AG10803 (cell line): Measurements from ENCODE around the gene ADM5.
A peak's percentile ranks its signal among the peaks of the same experiment; 100 is the strongest.

Source experiments
- DNase-seq: peaks from one replicate; pipeline ENCODE4 v3.0.0; 2010; ENCODE audit warnings: low read depth
- H3K4me3 ChIP-seq: 2 replicates; pipeline ENCODE4 v1.5.1; 2011; ENCODE audit warnings: mild to moderate bottlenecking, low read length, control low read depth
- CTCF ChIP-seq: conservative IDR thresholded peaks from 2 replicates; pipeline ENCODE4 v1.5.1; 2011; ENCODE audit warnings: mild to moderate bottlenecking, low read length, control low read depth, inconsistent platforms

Gene ADM5

GRCh38 chr19:49682274-49682673, 7.1 kb upstream of the ADM5 start:
- H3K4me3 ChIP-seq = no peak overlapping the region
- DNase-seq = no peak
- TF ChIP-seq CTCF = no peak

GRCh38 chr19:49683814-49684250, 5.6 kb upstream of the ADM5 start:
- no peak for TF ChIP-seq CTCF
- H3K4me3 ChIP-seq = no peak overlapping the region
- no peak for DNase-seq

- peak; percentile 53 for TF ChIP-seq CTCF
- no peak overlapping the region for H3K4me3 ChIP-seq
- no peak for DNase-seq
These were observed 5.0 kb upstream of the ADM5 start for GRCh38 chr19:49684251-49684982.

GRCh38 chr19:49684983-49685553, 4.3 kb upstream of the ADM5 start:
- no peak for TF ChIP-seq CTCF
- DNase-seq = no peak
- H3K4me3 ChIP-seq = no peak overlapping the region

GRCh38 chr19:49685845-49686332, 3.5 kb upstream of the ADM5 start:
- no peak overlapping the region for H3K4me3 ChIP-seq
- TF ChIP-seq CTCF = no peak
- DNase-seq = no peak

GRCh38 chr19:49686503-49687088, 2.8 kb upstream of the ADM5 start:
- DNase-seq = no peak
- TF ChIP-seq CTCF = no peak
- no peak overlapping the region for H3K4me3 ChIP-seq

GRCh38 chr19:49687150-49687549, 2.2 kb upstream of the ADM5 start:
- no peak for TF ChIP-seq CTCF
- no peak overlapping the region for H3K4me3 ChIP-seq
- DNase-seq = no peak
